Measurements from ENCODE around the gene NDUFV2. TPM values are rescaled to one million over a fixed set of nuclear protein-coding genes. Genes with fewer than 3 reads are reported as not detected.
"Not testable (repeated sequence)": the region's sequence is repeated elsewhere in the genome, so short reads cannot be mapped to it uniquely, and the experiment has no call there.

NDUFV2 gene
- total RNA-seq, 1 experiment from 2014 or later: 194 TPM

- Histone ChIP-seq H3K9ac (ENCODE audit: low read length) (no peak overlapping the region), H3K27ac (ENCODE audit: low read depth, low read length) (no peak overlapping the region), H3K4me1 (ENCODE audit: control insufficient read depth in 1 of 2, insufficient read depth in 2 of 2, low read length in 2 of 2) (no peaks in the 10 kb centered on the region), H4K20me1 (ENCODE audit: insufficient read depth) (no peaks in the 10 kb centered on the region), H2AFZ (ENCODE audit: low read depth, low read length, poor library complexity, severe bottlenecking) (no peak overlapping the region), H3K36me3 (ENCODE audit: control insufficient read depth in 1 of 2, insufficient read depth in 2 of 2, low read length in 2 of 2) (no peaks in the 10 kb centered on the region), H3K4me3 (replicated peaks in 1 of 2; ENCODE audit: low read depth in 1 of 2, low read length in 2 of 2) (no peak overlapping the region), H3K79me2 (ENCODE audit: insufficient read depth, low read length) (no peaks in the 10 kb centered on the region), H3K4me2 (ENCODE audit: low read length) (no peak overlapping the region), H3K9me3 (ENCODE audit: control insufficient read depth in 1 of 2, insufficient read depth in 1 of 2, low read depth in 1 of 2, low read length in 2 of 2) (no peaks in the 10 kb centered on the region), H3K9me2 (ENCODE audit: insufficient read depth) (no peaks in the 10 kb centered on the region), H3K27me3 (ENCODE audit: insufficient read depth, low read length) (no peaks in the 10 kb centered on the region)
- ATAC-seq: no peak
- TF ChIP-seq TCF7L2 (IDR thresholded peaks at IDR 0.05; ENCODE audit: borderline replicate concordance, extremely low read depth, insufficient read depth, insufficient read length) (no peak), SP1 (IDR thresholded peaks at IDR 0.05; ENCODE audit: low read depth) (no peak), ATF3 (IDR thresholded peaks at IDR 0.05) (no peak), POLR2A (IDR thresholded peaks at IDR 0.05; ENCODE audit: borderline replicate concordance, extremely low read depth, insufficient read depth, insufficient read length) (no peak)
- CTCF ChIA-PET: interaction anchor here (1.4 kb wide), 1 partner anchor 13 kb away, joined by 3 read pairs; no protein-coding TSS in a partner anchor
- DNase-seq (ENCODE audit: low read depth, low spot score): no peak
- BruUV-seq (replicated peaks): no TSS peak
- POLR2A ChIA-PET: no interaction called here
- intact Hi-C loops (cut with micrococcal nuclease): no loop called here
- RAD21 ChIA-PET (ENCODE audit: low non-redundant PET in 1 of 2, low total read pairs in 2 of 2, uncharacterized antibody in 2 of 2, unreplicated experiment in 2 of 2): no interaction called here
These were observed 14.2 kb upstream of the NDUFV2 start for GRCh38 chr18:9088252-9088651.

- CTCF ChIA-PET; H3K4me3 ChIP-seq (replicated peaks in 1 of 2; ENCODE audit: low read depth in 1 of 2, low read length in 2 of 2); H3K27me3 ChIP-seq (ENCODE audit: insufficient read depth, low read length); intact Hi-C loops (cut with micrococcal nuclease); POLR2A ChIA-PET; H3K27ac ChIP-seq (ENCODE audit: low read depth, low read length); H3K9me2 ChIP-seq (ENCODE audit: insufficient read depth); H3K4me1 ChIP-seq (ENCODE audit: control insufficient read depth in 1 of 2, insufficient read depth in 2 of 2, low read length in 2 of 2); RAD21 ChIA-PET (ENCODE audit: low non-redundant PET in 1 of 2, low total read pairs in 2 of 2, uncharacterized antibody in 2 of 2, unreplicated experiment in 2 of 2); H3K36me3 ChIP-seq (ENCODE audit: control insufficient read depth in 1 of 2, insufficient read depth in 2 of 2, low read length in 2 of 2); H3K4me2 ChIP-seq (ENCODE audit: low read length); H2AFZ ChIP-seq (ENCODE audit: low read depth, low read length, poor library complexity, severe bottlenecking); H3K79me2 ChIP-seq (ENCODE audit: insufficient read depth, low read length); H3K9ac ChIP-seq (ENCODE audit: low read length); H3K9me3 ChIP-seq (ENCODE audit: control insufficient read depth in 1 of 2, insufficient read depth in 1 of 2, low read depth in 1 of 2, low read length in 2 of 2); H4K20me1 ChIP-seq (ENCODE audit: insufficient read depth); ATAC-seq; BruUV-seq (replicated peaks); DNase-seq (ENCODE audit: low read depth, low spot score): not testable (repeated sequence)
These were observed 13.8 kb upstream of the NDUFV2 start for GRCh38 chr18:9088727-9089126.
